ACHN (cell line): Measurements from ENCODE around the gene RGSL1.
A peak's percentile ranks its signal among the peaks of the same experiment; 100 is the strongest.

ENCODE experiments used
- DNase-seq: peaks from one replicate; pipeline ENCODE4 v3.0.0-alpha.2; 2015
- in situ Hi-C: cut with HindIII; loops from 2 replicates; pipeline ENCODE4 v1.10.0; 2017; ENCODE audit warnings: low sequenced_read_pairs, low pct_ligation_motif_present, low pct_unique_long_range_greater_than_20kb

The RGSL1 gene

GRCh38 chr1:182570611-182570970 is 120.6 kb downstream of the RGSL1 start:
- no peak for DNase-seq

GRCh38 chr1:182574156-182574555 is 124.2 kb downstream of the RGSL1 start:
- in situ Hi-C loops: no loop called here
- DNase-seq: no peak

More at GRCh38 chr1:182570611-182570970, 120.6 kb downstream of the RGSL1 start:
- in situ Hi-C loops: no loop called here

- DNase-seq: peak; percentile 59
- in situ Hi-C loops: no loop called here
These were observed 125.7 kb downstream of the RGSL1 start for GRCh38 chr1:182575540-182576149.

DNA sequence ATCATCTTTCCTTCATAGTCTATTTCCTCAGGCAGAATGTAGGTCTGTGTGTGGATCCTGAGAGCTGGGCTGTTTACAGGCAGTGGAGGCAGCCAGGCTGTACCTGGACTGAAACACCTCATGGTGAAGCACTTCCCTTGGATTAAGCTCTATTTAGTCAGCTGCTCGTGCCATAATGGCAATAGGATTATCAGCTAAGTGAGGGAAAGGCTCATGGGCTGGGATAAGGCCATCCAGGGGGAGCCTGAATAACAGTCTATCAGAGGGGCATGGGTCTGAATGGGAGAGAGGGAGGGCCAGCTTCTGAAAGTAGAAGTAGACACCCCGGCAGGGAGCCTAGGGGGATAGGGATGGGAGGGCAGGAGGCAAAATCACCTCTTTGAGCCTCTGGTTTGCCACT is 130.8 kb downstream of the RGSL1 start:
- in situ Hi-C loops: no loop called here
- DNase-seq: no peak

DNA sequence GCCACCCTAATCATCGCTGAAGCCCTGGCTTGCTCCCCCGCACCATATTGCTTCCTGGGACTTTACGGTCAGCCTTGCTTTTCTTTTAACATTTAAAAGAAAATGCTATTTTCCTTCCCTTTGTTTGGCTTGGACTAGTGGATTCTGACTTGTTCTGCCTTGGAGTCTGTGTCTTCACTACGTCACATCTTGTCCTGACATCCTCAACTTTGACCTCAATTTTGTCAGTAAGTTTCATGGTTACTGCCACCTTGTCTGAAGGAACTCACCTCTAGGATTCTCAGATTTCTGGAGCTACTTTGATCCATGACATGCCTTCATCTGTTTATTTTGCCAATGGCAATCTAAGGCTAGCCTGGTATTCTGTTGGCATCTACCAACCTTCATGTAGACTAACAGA is 134.8 kb downstream of the RGSL1 start:
- DNase-seq: no peak
- in situ Hi-C loops: no loop called here

DNA sequence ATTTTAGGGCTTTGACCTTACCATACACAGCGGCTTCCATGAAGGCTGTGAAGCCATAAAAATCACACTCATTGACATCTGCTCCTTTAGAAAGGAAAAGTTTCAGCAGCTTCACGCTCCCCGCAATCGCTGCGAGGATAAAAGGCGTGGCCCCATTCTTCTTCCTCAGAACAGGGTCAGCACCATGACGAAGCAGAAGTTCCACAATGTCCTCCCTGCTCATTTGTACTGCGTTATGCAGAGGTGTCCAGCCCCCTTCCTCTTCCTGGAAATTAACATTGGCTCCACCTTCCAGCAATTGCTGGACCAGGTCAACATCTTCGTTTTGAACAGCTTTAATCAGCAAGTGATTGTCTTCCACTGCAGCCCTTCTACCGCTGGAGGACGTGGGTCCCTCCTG is 136.4 kb downstream of the RGSL1 start:
- no peak for DNase-seq
- in situ Hi-C loops: no loop called here

DNA sequence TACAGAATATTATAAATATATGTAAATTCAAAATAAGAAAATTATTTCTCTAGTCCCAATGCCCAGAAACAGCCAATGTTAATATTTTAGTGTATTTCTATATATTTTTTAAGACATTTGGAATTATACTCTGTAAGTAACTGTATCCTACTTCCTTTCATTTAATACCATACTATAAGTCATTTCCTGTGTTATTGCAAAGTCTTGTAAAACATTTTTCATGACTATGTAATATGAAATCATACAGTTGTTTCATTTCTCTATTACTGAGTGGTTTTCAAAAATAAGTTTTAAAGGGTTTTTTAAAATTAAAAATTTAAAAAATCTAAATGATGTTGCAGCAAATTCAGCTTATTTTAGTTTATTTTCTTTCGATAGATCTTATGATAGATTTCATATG is 137.1 kb downstream of the RGSL1 start:
- in situ Hi-C loops: no loop called here
- DNase-seq: no peak

- no peak for DNase-seq
- in situ Hi-C loops: no loop called here
These were observed 137.9 kb downstream of the RGSL1 start for GRCh38 chr1:182587666-182588499.

GRCh38 chr1:182588500-182589396 is 138.8 kb downstream of the RGSL1 start, which contains the start of gene RNASEL:
Gene RNASEL, minus strand, starts transcription at chr1:182589256. Its CDS starts 2,450 bp downstream, at chr1:182586806.
- in situ Hi-C loops: no loop called here
- peak; percentile 91 for DNase-seq

DNA sequence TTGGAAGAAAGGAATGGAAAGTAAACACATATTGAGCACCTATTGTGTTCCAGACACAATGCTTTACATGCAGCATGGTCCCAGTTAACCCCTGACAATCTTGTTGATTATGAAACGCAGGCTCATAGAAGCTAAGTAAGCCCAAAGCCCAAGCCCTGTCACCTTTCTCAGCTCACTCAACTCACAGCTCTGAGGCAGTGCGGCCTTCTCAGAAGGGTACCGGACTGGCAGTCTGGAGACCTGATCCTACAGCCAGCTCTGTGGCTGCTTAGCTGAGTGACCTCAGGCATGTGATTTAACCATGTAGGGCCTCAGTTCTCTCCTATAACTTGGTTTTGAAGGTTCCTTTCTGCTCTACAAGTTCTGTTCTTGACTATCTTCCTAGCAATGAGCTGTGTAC is 139.6 kb downstream of the RGSL1 start:
- no peak for DNase-seq
- in situ Hi-C loops: no loop called here

DNA sequence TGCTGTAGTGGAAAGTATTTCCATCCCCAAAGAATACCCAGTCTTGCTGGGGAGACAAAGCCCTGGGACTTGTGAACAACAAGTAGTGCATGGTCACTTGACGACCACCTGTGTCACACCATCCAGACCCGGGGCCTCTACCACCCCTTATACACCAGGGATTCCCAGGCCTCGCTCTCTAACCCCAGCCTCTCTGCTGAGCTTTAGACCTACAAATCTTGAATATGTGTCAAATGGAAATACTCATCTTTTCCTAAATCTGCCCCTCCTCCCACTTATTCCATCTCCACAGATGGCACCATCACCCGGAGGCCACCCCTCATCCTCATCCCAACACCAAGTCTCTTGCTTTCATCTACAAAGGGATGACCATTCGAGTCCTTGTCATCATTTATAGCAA is 140.0 kb downstream of the RGSL1 start:
- no peak for DNase-seq
- in situ Hi-C loops: loop anchor here (10.0 kb wide), 1 partner anchor 195 kb away; the partner anchor contains the start of gene NPL

DNA sequence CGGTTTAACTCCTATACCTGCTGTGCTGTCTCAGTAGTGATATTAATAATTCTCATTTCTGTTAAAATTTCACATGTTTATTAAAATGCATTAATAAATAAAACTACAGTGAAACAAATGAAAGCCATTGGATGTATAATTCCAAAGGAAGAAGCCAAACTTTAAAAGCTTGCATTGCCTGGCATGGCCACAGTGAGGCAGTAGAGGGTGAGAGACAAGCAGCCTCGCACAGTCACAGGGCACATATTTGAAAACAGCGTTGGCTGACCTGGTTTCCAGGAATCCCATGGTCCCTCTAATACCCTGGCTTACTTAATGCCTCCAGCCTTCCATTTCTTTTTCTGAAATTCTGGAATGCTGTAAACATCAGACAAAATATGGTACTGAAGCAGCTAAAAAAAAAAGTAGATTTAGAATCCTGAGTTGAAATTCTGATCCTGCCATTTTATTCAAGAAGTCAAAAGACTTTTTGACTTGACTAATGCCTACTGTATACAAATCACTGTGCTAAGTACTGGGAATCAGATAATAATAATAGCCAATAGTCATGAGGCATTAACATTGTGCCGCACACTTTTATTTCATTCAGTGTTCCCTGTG is 145.8 kb downstream of the RGSL1 start:
- in situ Hi-C loops: loop anchor here (10.0 kb wide), 1 partner anchor 189 kb away; the partner anchor contains the start of gene NPL
- peak; percentile 64 for DNase-seq

- in situ Hi-C loops: loop anchor here (10.0 kb wide), 1 partner anchor 188 kb away; the partner anchor contains the start of gene NPL
- no peak for DNase-seq
These were observed 147.0 kb downstream of the RGSL1 start for GRCh38 chr1:182596934-182597333.

GRCh38 chr1:182598296-182598695 is 148.3 kb downstream of the RGSL1 start:
- in situ Hi-C loops: loop anchor here (10.0 kb wide), 1 partner anchor 187 kb away; the partner anchor contains the start of gene NPL
- no peak for DNase-seq

- peak; percentile 31 for DNase-seq
- in situ Hi-C loops: loop anchor here (10.0 kb wide), 1 partner anchor 185 kb away; the partner anchor contains the start of gene NPL
These were observed 149.4 kb downstream of the RGSL1 start for GRCh38 chr1:182599339-182599738.

DNA sequence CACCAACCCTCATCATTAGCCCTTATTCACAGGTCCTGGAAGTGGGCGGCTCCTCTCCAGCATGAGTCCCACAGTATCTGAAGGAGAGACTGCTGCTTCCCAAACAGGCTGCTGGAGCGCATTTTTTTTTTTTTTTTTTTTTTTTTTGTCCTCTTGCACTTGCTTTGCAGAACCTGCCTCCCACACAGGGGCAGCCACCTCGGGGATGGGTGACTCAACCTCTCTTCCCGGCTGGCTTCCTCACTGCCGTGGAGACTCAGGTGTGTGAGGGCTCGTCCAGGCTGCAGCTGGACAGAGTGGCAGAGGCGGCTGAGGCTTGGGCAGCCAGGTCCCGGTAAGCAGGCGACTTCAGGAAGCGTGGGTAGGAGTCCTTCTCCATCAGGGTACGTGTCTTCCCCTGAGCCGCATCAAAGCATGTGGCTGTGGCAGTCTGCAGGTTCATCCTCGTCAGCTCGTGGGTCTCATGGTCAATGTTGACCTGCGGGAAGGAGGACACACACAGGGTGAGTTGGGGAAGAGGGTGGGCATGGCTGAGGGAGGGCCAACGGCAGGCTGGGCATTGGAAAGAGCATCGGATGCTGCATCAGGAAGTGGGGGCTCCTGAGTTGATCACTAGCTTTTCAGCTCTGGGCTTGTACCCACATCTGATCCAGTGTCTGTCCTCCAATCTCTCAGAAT is 150.2 kb downstream of the RGSL1 start:
- DNase-seq: no peak
- in situ Hi-C loops: no loop called here

DNA sequence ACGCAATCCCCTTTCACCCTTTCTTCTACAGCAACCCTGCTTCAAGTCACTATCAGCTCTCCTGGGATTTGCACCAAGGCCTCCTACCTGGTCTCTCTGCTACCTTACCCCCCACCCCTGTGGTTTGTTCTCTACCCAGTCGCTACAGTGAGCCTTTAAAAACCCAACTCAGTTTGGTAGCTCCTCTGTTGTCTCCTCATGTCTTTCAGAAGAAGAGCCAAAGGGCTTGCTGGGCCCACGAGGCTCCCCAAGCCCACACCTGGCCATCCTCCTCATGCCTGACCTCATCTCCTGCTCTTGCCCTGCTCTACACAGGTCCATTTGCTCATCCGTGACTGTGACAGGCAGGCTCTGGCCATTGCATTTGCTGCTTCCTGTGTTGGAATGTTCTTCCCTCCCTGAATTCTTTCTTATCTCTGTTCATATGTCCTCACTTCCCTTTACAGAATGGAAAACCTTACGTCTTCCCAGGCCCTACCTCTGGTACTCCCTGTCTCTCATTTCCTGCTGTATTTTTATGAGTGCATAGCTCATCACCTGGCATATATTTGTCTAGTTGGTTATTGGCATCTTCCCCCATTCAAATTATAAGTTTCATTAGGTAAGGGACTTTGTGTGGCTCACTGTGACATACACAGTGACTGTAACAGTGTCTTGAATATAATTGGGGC is 150.9 kb downstream of the RGSL1 start:
- in situ Hi-C loops: no loop called here

More for the DNA sequence above, 150.9 kb downstream of the RGSL1 start:
- DNase-seq: no peak
